ENCODE results near the gene SLC39A3. TPM values are rescaled to one million over a fixed set of nuclear protein-coding genes. Genes with fewer than 3 reads are reported as not detected.

Gene SLC39A3
- total RNA-seq, 1 donor from 2014 or later, result 14.2 TPM

- DNase-seq (ENCODE audit: low read depth in 2 of 2), result no peak
Observed at GRCh38 chr19:2750808-2751437, 11.1 kb upstream of the SLC39A3 start.

- DNase-seq (ENCODE audit: low read depth in 2 of 2), result no peak
Observed at GRCh38 chr19:2747349-2747748, 7.5 kb upstream of the SLC39A3 start.

- DNase-seq (ENCODE audit: low read depth in 2 of 2), result no peak
Observed at GRCh38 chr19:2744113-2744512, 4.3 kb upstream of the SLC39A3 start.

- DNase-seq (ENCODE audit: low read depth in 2 of 2), result no peak
Observed at GRCh38 chr19:2743099-2743498, 3.3 kb upstream of the SLC39A3 start.

- no peak for DNase-seq (ENCODE audit: low read depth in 2 of 2)
Observed at GRCh38 chr19:2740314-2740656, 468 bp upstream of the SLC39A3 start.

GRCh38 chr19:2736550-2737190 lies 3.1 kb downstream of the SLC39A3 start:
- DNase-seq (ENCODE audit: low read depth in 2 of 2), result no peak

GRCh38 chr19:2735374-2735773 lies 4.4 kb downstream of the SLC39A3 start:
- no peak for DNase-seq (ENCODE audit: low read depth in 2 of 2)

- DNase-seq (ENCODE audit: low read depth in 2 of 2), result no peak
Observed at GRCh38 chr19:2734589-2735288, 5.1 kb downstream of the SLC39A3 start.

- DNase-seq (ENCODE audit: low read depth in 2 of 2), result no peak
Observed at GRCh38 chr19:2733930-2734588, 5.8 kb downstream of the SLC39A3 start.

- no peak for DNase-seq (ENCODE audit: low read depth in 2 of 2)
Observed at GRCh38 chr19:2732883-2733282, 6.9 kb downstream of the SLC39A3 start.

- DNase-seq (ENCODE audit: low read depth in 2 of 2), result no peak
Observed at GRCh38 chr19:2732157-2732725, 7.6 kb downstream of the SLC39A3 start.

- no peak for DNase-seq (ENCODE audit: low read depth in 2 of 2)
Observed at GRCh38 chr19:2731181-2731995, 8.4 kb downstream of the SLC39A3 start.

GRCh38 chr19:2729943-2730818 lies 9.6 kb downstream of the SLC39A3 start:
- no peak for DNase-seq (ENCODE audit: low read depth in 2 of 2)

- no peak for DNase-seq (ENCODE audit: low read depth in 2 of 2)
Observed at GRCh38 chr19:2728783-2729387, 10.9 kb downstream of the SLC39A3 start.

GRCh38 chr19:2727640-2727944 lies 12.2 kb downstream of the SLC39A3 start:
- DNase-seq (ENCODE audit: low read depth in 2 of 2), result no peak

- no peak for DNase-seq (ENCODE audit: low read depth in 2 of 2)
Observed at GRCh38 chr19:2726904-2727639, 12.7 kb downstream of the SLC39A3 start.

- DNase-seq (ENCODE audit: low read depth in 2 of 2), result no peak
Observed at GRCh38 chr19:2726160-2726855, 13.5 kb downstream of the SLC39A3 start.

GRCh38 chr19:2724148-2724557 lies 15.7 kb downstream of the SLC39A3 start:
- no peak for DNase-seq (ENCODE audit: low read depth in 2 of 2)

GRCh38 chr19:2723747-2724146 lies 16.1 kb downstream of the SLC39A3 start:
- no peak for DNase-seq (ENCODE audit: low read depth in 2 of 2)
